GM04503 (cell line): ENCODE measurements around the gene ZKSCAN2.

Source experiments
- DNase-seq: peaks from one replicate; pipeline ENCODE4 v3.0.0-alpha.2; 2012; ENCODE audit warnings: low read depth

ZKSCAN2 gene

GRCh38 chr16:25223964-25224363, 33.7 kb downstream of the ZKSCAN2 start:
- DNase-seq, result no peak

GRCh38 chr16:25222959-25223358, 34.7 kb downstream of the ZKSCAN2 start:
- no peak for DNase-seq

DNA sequence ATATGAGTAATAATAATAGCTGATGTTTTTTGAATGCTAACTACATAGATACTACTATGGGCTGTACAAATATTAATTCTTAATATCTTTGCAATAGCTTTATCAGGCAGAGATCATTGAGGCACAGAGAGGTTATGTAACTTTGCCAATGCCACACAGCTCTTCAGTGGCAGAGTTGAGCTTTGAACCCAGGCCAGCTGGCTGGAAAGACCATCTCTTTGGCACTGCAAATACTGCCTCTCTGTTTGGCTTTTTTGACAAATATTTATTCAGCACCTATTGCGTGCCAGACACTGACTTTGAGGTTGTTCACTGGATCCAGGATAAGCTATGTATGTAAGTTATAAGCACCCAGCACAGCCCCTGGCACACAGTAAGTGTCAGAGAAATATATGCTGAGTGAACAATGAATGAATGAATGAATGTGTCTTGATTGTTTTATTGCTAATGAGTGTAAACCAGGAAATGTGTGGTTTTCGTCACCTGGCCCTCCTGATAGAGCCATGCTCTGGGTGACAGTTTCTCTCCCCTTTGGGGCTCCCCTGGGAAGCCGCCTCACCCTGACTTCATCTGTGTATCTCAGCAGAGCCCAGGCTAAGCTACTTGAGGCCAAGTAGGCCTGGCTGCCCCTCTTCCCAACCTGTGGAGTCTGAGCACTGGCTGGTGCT, 38.4 kb downstream of the ZKSCAN2 start:
- DNase-seq, result no peak

DNA sequence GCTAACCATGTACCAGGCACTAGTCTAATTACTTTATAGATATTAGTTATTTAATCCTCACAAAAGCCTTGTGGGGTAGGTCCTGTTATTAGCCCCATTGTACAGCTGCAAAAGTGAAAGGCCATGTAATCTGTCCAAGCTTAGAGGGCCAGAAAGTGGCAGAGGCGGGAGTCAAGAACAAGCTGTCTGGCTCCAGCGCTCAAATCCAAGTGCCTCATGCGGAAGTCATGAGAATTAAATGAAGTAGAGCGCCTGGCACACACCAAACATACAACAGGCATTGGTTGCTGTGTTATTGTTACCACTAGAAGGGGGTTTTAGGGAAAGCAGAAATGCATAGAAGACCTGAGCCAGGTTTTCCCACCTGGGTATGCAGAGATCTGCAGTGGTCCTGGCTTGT, 39.7 kb downstream of the ZKSCAN2 start:
- DNase-seq, result no peak

- DNase-seq, result no peak
These were observed 40.5 kb downstream of the ZKSCAN2 start for GRCh38 chr16:25217112-25217511.

DNA sequence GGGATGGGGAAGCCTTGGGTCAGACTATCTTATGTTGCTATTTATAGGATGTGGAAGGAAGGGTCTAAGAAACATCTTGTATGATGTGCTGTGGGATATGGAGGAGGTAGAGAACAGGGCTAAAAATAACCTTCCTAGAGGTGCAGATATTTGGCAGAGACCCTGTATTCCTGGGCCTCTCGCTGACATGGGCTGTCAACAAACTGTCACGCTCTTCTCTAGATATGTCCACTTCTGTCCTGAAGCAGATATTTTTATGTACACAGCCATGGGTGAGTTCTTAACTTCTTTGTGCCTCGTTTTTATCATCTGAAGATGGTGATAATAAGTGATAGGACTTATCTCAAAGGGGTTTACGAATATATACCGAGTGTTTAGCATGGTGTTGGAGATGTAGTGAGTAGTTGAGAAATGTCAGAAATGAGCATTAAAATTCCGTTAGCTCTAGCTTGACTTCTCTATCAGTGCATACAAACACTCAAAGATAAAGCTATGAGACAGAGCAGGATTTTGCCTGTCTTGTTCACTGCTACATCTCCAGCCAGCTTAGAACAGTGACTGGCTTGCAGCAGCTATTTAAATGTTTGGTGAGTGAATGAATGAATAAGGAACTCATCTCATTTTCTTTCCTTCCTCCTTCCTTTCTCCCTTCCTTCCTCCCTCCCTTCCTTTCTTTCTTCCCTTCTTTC, 43.8 kb downstream of the ZKSCAN2 start:
- no peak for DNase-seq

DNA sequence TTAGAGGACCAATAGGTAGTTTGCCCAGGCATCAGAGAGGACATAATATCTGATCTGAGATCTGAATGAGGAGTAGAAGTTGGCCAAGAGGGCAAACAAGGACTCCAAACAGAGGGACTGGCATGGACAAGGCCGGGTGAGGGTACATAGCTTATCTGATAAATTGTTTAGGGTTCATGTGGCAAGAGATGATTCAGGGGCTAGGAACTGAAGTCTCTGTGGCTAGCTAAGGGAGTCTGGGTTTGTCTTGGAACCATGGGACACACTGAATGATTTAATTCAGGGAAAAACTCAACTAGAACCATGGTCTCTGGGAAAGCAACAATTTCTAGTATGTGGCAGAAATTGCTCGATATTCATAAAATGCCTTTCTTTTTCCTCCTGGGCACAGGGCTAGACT, 45.0 kb downstream of the ZKSCAN2 start:
- no peak for DNase-seq

GRCh38 chr16:25210758-25211157, 46.9 kb downstream of the ZKSCAN2 start:
- DNase-seq, result no peak

DNA sequence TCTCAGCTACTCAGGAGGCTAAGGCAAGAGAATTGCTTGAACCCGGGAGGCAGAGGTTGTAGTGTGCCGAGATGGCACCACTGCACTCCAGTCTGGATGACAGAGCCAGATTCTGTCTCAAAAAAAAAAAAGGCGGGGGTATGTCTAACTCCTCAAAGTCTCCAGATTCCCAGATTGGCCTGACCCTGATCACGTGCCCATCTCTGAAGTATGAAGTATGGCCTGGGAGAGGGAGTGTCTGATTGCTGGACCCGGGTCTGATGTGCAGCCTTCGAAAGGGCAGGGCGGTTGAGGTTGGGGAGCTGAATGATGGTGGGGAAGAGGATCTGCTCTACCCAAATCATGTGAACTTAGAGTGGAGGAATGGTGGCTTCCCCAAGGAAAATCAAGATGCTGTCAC, 58.2 kb downstream of the ZKSCAN2 start:
- DNase-seq, result no peak

- DNase-seq, result no peak
These were observed 59.6 kb downstream of the ZKSCAN2 start for GRCh38 chr16:25198021-25198420.

DNA sequence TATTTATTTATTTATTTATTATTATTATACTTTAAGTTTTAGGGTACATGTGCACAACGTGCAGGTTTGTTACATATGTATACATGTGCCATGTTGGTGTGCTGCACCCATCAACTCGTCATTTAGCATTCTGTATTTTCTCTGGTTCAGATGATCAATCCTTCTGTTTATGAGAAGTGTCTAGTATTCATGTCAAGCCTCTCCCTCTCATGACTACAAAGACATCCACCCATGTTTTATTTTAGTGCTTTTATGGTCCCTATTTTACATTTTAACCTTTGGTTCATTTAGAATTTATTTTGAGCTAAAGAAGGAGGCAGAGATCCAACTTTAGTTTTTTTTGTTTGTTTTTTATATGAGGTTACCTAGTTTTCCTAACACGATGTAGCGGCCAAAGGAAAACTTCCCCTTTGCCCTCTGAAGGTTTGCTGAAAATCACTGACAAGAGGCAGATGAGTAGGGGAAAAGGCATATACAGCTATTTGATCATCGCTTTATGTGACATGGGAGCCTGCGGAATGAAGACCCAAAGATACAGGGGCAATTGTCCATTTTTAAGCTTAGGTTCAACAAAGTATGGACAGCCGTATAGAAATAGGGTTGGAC, 63.3 kb downstream of the ZKSCAN2 start:
- no peak for DNase-seq

DNA sequence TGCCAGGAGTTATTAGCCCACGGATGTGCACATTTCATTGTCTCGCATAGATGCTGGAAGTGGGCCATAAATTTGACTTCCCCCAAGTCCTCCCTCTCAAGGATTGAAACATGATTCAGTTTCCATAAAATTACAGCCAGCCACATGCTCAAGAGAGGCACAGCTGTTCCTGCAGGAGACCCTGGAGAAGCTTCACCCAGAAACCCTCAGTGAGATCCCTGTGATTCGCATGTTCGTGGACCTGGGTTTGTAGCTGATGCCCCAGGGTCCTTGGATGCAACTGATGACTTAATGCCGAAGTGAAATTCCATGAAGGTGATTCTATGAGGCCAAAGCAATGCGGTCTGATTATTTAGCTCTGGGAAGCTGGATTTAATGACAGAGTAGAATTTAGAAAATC, 65.5 kb downstream of the ZKSCAN2 start:
- DNase-seq, result peak; percentile 37

- no peak for DNase-seq
These were observed 68.3 kb downstream of the ZKSCAN2 start for GRCh38 chr16:25189305-25189704.

- DNase-seq, result no peak
These were observed 70.2 kb downstream of the ZKSCAN2 start for GRCh38 chr16:25187491-25187795.
